Measurements from ENCODE around the gene KCNK17.

DNA sequence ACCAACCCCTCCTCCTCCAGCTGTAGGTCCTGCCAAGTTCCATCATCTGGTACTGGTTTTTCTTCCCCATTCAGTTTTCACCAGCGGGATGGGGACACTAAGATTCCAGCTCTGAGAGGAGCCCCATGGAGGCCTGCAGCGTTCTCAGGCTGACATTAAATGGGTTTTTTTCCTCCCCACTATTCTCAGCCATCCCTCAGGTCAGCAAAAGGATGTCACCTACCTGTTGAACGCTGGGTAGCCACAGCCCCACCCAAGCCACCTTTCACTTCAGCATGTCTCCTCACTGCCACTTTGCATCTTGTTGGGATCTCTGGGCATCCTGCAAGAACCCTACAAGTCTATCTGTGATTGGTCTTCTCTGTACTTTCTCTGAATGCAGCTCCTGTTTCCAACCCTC is 6.8 kb downstream of the KCNK17 start:
- TF ChIP-seq POLR2A (IDR thresholded peaks at IDR 0.05; ENCODE audit: low read depth, low read length) (no peak), TAF1 (IDR thresholded peaks at IDR 0.05; ENCODE audit: borderline replicate concordance, low read depth, low read length) (no peak)

Measured in GM12892 (cell line).